Measurements from ENCODE around the gene SREBF2. TPM values are rescaled to one million over a fixed set of nuclear protein-coding genes. Genes with fewer than 3 reads are reported as not detected.
A peak's percentile ranks its signal among the peaks of the same experiment; 100 is the strongest.

SREBF2 gene
- total RNA-seq, 1 donor from 2014 or later = 200 TPM

- H3K4me3 Mint-ChIP-seq (ENCODE audit: unreplicated experiment) = peak overlapping the region; percentile 23
- H3K9me3 Mint-ChIP-seq (ENCODE audit: unreplicated experiment) = no peaks in the 10 kb centered on the region
- H3K27me3 Mint-ChIP-seq (ENCODE audit: unreplicated experiment) = peaks cover 3% of the 10 kb centered on the region
- no peaks in the 10 kb centered on the region for H3K4me1 Mint-ChIP-seq (ENCODE audit: unreplicated experiment)
- peaks cover 55% of the 10 kb centered on the region for H3K36me3 Mint-ChIP-seq (ENCODE audit: low read depth, unreplicated experiment)
- no peak overlapping the region for H3K27ac Mint-ChIP-seq (ENCODE audit: unreplicated experiment)
- no peak for TF ChIP-seq CTCF (IDR thresholded peaks at IDR 0.05; ENCODE audit: unreplicated experiment)
- no peak for DNase-seq (ENCODE audit: low spot score)
These were observed 42.8 kb downstream of the SREBF2 start for GRCh38 chr22:41875531-41876270.

GRCh38 chr22:41876275-41876674 is 43.4 kb downstream of the SREBF2 start:
- no peaks in the 10 kb centered on the region for H3K4me1 Mint-ChIP-seq (ENCODE audit: unreplicated experiment)
- DNase-seq (ENCODE audit: low spot score) = no peak
- peaks cover 3% of the 10 kb centered on the region for H3K27me3 Mint-ChIP-seq (ENCODE audit: unreplicated experiment)
- H3K36me3 Mint-ChIP-seq (ENCODE audit: low read depth, unreplicated experiment) = peaks cover 53% of the 10 kb centered on the region
- no peaks in the 10 kb centered on the region for H3K9me3 Mint-ChIP-seq (ENCODE audit: unreplicated experiment)
- TF ChIP-seq CTCF (IDR thresholded peaks at IDR 0.05; ENCODE audit: unreplicated experiment) = no peak
- H3K4me3 Mint-ChIP-seq (ENCODE audit: unreplicated experiment) = peak overlapping the region; percentile 23
- no peak overlapping the region for H3K27ac Mint-ChIP-seq (ENCODE audit: unreplicated experiment)

GRCh38 chr22:41876675-41877074 is 43.8 kb downstream of the SREBF2 start:
- no peak overlapping the region for H3K4me3 Mint-ChIP-seq (ENCODE audit: unreplicated experiment)
- no peaks in the 10 kb centered on the region for H3K4me1 Mint-ChIP-seq (ENCODE audit: unreplicated experiment)
- DNase-seq (ENCODE audit: low spot score) = no peak
- H3K36me3 Mint-ChIP-seq (ENCODE audit: low read depth, unreplicated experiment) = peaks cover 56% of the 10 kb centered on the region
- H3K9me3 Mint-ChIP-seq (ENCODE audit: unreplicated experiment) = no peaks in the 10 kb centered on the region
- peaks cover 3% of the 10 kb centered on the region for H3K27me3 Mint-ChIP-seq (ENCODE audit: unreplicated experiment)
- TF ChIP-seq CTCF (IDR thresholded peaks at IDR 0.05; ENCODE audit: unreplicated experiment) = no peak
- H3K27ac Mint-ChIP-seq (ENCODE audit: unreplicated experiment) = no peak overlapping the region

GRCh38 chr22:41880653-41881052 is 47.7 kb downstream of the SREBF2 start:
- no peak for TF ChIP-seq CTCF (IDR thresholded peaks at IDR 0.05; ENCODE audit: unreplicated experiment)
- DNase-seq (ENCODE audit: low spot score) = no peak
- Mint-ChIP-seq H3K4me3 (ENCODE audit: unreplicated experiment) (no peak overlapping the region), H3K36me3 (ENCODE audit: low read depth, unreplicated experiment) (peaks cover 60% of the 10 kb centered on the region), H3K4me1 (ENCODE audit: unreplicated experiment) (no peaks in the 10 kb centered on the region), H3K27ac (ENCODE audit: unreplicated experiment) (no peak overlapping the region), H3K9me3 (ENCODE audit: unreplicated experiment) (no peaks in the 10 kb centered on the region), H3K27me3 (ENCODE audit: unreplicated experiment) (peaks cover 3% of the 10 kb centered on the region)

GRCh38 chr22:41883400-41883799 is 50.5 kb downstream of the SREBF2 start:
- Mint-ChIP-seq H3K9me3 (ENCODE audit: unreplicated experiment) (no peaks in the 10 kb centered on the region), H3K27ac (ENCODE audit: unreplicated experiment) (no peak overlapping the region), H3K4me3 (ENCODE audit: unreplicated experiment) (no peak overlapping the region), H3K27me3 (ENCODE audit: unreplicated experiment) (no peaks in the 10 kb centered on the region), H3K36me3 (ENCODE audit: low read depth, unreplicated experiment) (peaks cover 57% of the 10 kb centered on the region), H3K4me1 (ENCODE audit: unreplicated experiment) (no peaks in the 10 kb centered on the region)
- TF ChIP-seq CTCF (IDR thresholded peaks at IDR 0.05; ENCODE audit: unreplicated experiment) = no peak
- DNase-seq (ENCODE audit: low spot score) = no peak

All from endothelial cell (in vitro differentiated cells).